ENCODE data around the gene RNASE11.
"Not testable (repeated sequence)": the region's sequence is repeated elsewhere in the genome, so short reads cannot be mapped to it uniquely, and the experiment has no call there.

GRCh38 chr14:20570720-20571119 lies 17.1 kb downstream of the RNASE11 start:
- TF ChIP-seq CTCF, POLR2A (IDR thresholded peaks at IDR 0.05): not testable (repeated sequence)
